Measurements from ENCODE around the gene NPHP1.

The NPHP1 gene

DNA sequence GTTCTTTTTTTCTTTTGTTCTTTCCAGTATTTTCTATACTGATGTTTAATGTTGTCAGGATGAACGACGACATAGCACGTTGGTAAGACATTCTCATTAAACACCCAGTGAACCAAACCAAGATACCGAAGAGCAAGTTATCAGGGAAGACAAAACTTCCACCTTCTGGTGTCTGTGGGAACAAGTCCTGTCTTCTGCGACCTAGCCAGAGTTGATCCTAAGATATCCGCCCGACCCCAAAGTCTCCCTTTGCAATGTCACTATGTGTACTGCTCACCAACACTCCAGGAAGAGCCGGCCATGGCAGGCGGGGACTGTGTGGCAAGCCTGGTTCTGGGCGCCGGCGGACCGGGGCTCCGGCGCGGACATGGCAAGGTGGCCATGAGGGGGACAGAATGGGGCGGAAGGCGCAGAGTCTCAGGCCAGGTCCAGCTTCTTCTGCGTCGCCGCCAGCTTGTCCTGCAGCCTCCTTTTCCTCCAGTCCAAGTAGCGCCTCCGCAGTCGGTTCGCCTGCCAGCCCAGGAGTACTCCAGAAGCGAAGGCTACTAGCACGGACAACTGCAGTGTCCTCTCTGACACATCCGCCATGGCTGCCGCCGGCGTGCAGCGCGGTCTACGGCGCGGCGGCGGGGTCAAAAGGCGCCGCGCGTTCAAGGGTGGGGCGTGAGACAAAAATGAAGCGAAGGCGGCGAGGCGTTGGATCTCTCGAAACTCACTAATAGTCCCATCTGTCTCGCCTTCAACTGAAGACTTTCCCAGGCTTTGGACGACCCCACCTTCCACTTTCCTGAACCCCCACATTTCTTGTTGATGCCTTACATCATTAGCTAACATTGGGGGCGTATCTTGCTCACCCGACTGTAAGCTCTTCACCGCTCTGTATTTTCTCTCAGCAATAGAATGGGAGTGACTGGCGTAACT, 7.4 kb upstream of the NPHP1 start, which contains the start of gene MTLN:
Gene MTLN, minus strand, starts transcription at position 610 of the 921 bp plus-strand sequence. Its CDS starts 22 bp downstream, at position 588.
- Histone ChIP-seq H3K4me2 (ENCODE audit: low read length) (peak within 1 kb of the TSS; percentile 98), H3K9ac (ENCODE audit: low read length) (peak within 1 kb of the TSS; percentile 95), H2AK5ac (ENCODE audit: low read length) (no peak within 1 kb of the TSS), H3K27me3 (ENCODE audit: insufficient read depth, low read length) (no peaks in the 10 kb centered on the region), H3K14ac (ENCODE audit: low read length) (peak within 1 kb of the TSS; percentile 81), H3K4me1 (ENCODE audit: control insufficient read depth in 1 of 2, insufficient read depth in 2 of 2, low read length in 2 of 2) (peaks cover 0 to 2% of the 10 kb centered on the region in 2 experiments), H3K36me3 (ENCODE audit: control insufficient read depth in 1 of 2, insufficient read depth in 2 of 2, low read length in 2 of 2) (peaks cover 3 to 12% of the 10 kb centered on the region in 2 experiments), H3K4ac (ENCODE audit: low read depth, low read length) (peak within 1 kb of the TSS; percentile 31), H2BK120ac (ENCODE audit: insufficient read depth, low read length, poor library complexity) (peak within 1 kb of the TSS; percentile 62), H3K79me1 (ENCODE audit: low read length) (peaks cover 4% of the 10 kb centered on the region), H4K8ac (ENCODE audit: low read depth, low read length) (peak within 1 kb of the TSS; percentile 93), H2AFZ (ENCODE audit: insufficient read depth, low read length, poor library complexity) (peak within 1 kb of the TSS; percentile 34), H3K27ac (ENCODE audit: low read depth, low read length) (no peak within 1 kb of the TSS), H2BK12ac (ENCODE audit: low read length) (no peak within 1 kb of the TSS), H3K23ac (ENCODE audit: low read length) (no peak within 1 kb of the TSS), H3K9me3 (ENCODE audit: insufficient read depth, low read depth, low read length) (no peaks in the 10 kb centered on the region), H3K79me2 (ENCODE audit: control insufficient read depth, insufficient read depth, low read length, poor library complexity) (peaks cover 3% of the 10 kb centered on the region), H2BK5ac (ENCODE audit: low read depth, low read length, poor library complexity) (no peak within 1 kb of the TSS), H4K91ac (ENCODE audit: low read depth, low read length) (peak within 1 kb of the TSS; percentile 36), H3K4me3 (ENCODE audit: low read depth, low read length) (peak within 1 kb of the TSS; percentile 95), H3K18ac (ENCODE audit: low read length) (peak within 1 kb of the TSS; percentile 50), H4K12ac (ENCODE audit: low read depth, low read length) (peak within 1 kb of the TSS; percentile 86)
- no CpG with 5 or more reads among the region's 54 CpGs for WGBS (ENCODE audit: extremely low coverage, insufficient coverage, insufficient read length)
- DNase-seq, result peak; percentile 61 to 83

DNA sequence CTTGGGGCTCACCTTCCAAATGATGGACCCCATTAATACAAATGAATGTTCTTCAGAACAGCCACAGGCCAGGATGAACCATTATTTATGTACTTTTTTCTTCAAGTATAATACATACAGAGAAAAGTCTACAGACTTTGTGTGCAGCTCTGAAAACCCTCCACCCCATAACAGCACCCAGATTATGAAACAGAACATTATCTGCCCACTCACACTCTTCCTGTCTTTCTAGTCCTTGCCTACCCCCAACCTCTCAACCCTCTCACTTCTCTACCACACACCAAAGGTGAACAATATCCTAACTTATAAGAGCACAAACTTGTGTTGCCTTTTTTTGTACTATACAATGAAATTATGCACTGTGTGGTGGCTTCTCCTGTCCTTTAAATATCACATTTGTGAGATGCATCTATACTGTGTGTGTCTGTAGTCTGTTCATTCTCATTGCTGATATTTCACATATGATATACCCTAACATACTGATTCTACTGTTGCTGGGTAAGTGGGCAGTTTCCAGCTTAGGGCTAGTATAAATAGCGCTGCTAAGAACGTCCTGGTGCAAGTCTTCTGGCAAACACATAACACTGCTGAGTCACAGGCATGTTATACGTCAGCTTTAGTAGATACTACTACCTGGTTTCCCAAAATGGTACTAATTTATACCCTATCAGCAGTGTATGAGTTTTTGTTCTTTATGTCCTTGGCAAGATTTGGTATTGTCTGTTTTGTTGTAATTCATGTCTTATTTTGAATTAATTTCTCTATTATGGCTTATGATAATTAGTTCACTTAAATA, 1.0 kb upstream of the NPHP1 start:
- Histone ChIP-seq H3K9me3 (ENCODE audit: insufficient read depth, low read depth, low read length) (no peaks in the 10 kb centered on the region), H3K9ac (ENCODE audit: low read length) (no peak overlapping the region), H2BK5ac (ENCODE audit: low read depth, low read length, poor library complexity) (no peak overlapping the region), H2BK120ac (ENCODE audit: insufficient read depth, low read length, poor library complexity) (no peak overlapping the region), H3K4ac (ENCODE audit: low read depth, low read length) (no peak overlapping the region), H4K91ac (ENCODE audit: low read depth, low read length) (no peak overlapping the region), H3K4me2 (ENCODE audit: low read length) (no peak overlapping the region), H2AFZ (ENCODE audit: insufficient read depth, low read length, poor library complexity) (no peak overlapping the region), H4K8ac (ENCODE audit: low read depth, low read length) (no peak overlapping the region), H3K4me1 (ENCODE audit: control insufficient read depth in 1 of 2, insufficient read depth in 2 of 2, low read length in 2 of 2) (peaks cover 3% of the 10 kb centered on the region in 2 experiments), H3K79me1 (ENCODE audit: low read length) (peaks cover 5% of the 10 kb centered on the region), H3K27me3 (ENCODE audit: insufficient read depth, low read length) (no peaks in the 10 kb centered on the region), H4K12ac (ENCODE audit: low read depth, low read length) (no peak overlapping the region), H3K23ac (ENCODE audit: low read length) (no peak overlapping the region), H3K4me3 (ENCODE audit: low read depth, low read length) (no peak overlapping the region), H3K27ac (ENCODE audit: low read depth, low read length) (no peak overlapping the region), H3K79me2 (ENCODE audit: control insufficient read depth, insufficient read depth, low read length, poor library complexity) (no peaks in the 10 kb centered on the region), H2BK12ac (ENCODE audit: low read length) (no peak overlapping the region), H3K14ac (ENCODE audit: low read length) (no peak overlapping the region), H3K36me3 (ENCODE audit: control insufficient read depth in 1 of 2, insufficient read depth in 2 of 2, low read length in 2 of 2) (peaks cover 1 to 10% of the 10 kb centered on the region in 2 experiments), H3K18ac (ENCODE audit: low read length) (no peak overlapping the region), H2AK5ac (ENCODE audit: low read length) (no peak overlapping the region)
- no CpG with 5 or more reads among the region's 3 CpGs for WGBS (ENCODE audit: extremely low coverage, insufficient coverage, insufficient read length)
- DNase-seq, result peak in 1 of 2 donors; percentile 6

DNA sequence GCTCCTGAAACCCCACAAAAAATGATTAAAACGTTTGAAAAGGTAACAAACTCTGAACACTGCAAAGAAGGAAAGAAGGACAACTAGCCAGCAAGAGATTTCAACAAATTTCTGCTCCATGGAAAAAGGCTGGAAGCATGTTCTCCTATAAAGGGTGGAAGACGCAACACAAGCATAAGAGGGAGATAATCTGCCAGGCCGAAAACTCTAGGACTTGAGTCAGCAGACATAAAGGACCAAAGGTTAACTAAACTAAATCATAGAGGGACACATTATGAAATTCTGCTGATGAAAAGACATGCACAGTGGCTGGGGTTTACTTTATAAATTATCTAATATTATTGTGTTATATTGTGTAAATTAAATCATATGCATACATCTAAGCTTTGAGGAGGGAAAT, 6.8 kb downstream of the NPHP1 start:
- no peak for DNase-seq
- no peak overlapping the region for H3K4me2 ChIP-seq (ENCODE audit: low read length)
- no peak overlapping the region for H3K23ac ChIP-seq (ENCODE audit: low read length)
- no peak overlapping the region for H3K18ac ChIP-seq (ENCODE audit: low read length)
- no peak overlapping the region for H3K27ac ChIP-seq (ENCODE audit: low read depth, low read length)
- no peaks in the 10 kb centered on the region for H3K9me3 ChIP-seq (ENCODE audit: insufficient read depth, low read depth, low read length)
- no peaks in the 10 kb centered on the region for H3K79me2 ChIP-seq (ENCODE audit: control insufficient read depth, insufficient read depth, low read length, poor library complexity)
- no peak overlapping the region for H2AK5ac ChIP-seq (ENCODE audit: low read length)
- H2BK5ac ChIP-seq (ENCODE audit: low read depth, low read length, poor library complexity), result no peak overlapping the region
- H3K14ac ChIP-seq (ENCODE audit: low read length), result no peak overlapping the region
- H2AFZ ChIP-seq (ENCODE audit: insufficient read depth, low read length, poor library complexity), result no peak overlapping the region
- no peak overlapping the region for H4K91ac ChIP-seq (ENCODE audit: low read depth, low read length)
- no peak overlapping the region for H3K4me3 ChIP-seq (ENCODE audit: low read depth, low read length)
- H4K12ac ChIP-seq (ENCODE audit: low read depth, low read length), result no peak overlapping the region
- no peak overlapping the region for H3K9ac ChIP-seq (ENCODE audit: low read length)
- no peak overlapping the region for H2BK120ac ChIP-seq (ENCODE audit: insufficient read depth, low read length, poor library complexity)
- WGBS (ENCODE audit: extremely low coverage, insufficient coverage, insufficient read length), result no CpG with 5 or more reads among the region's 3 CpGs
- H2BK12ac ChIP-seq (ENCODE audit: low read length), result no peak overlapping the region
- no peak overlapping the region for H3K4ac ChIP-seq (ENCODE audit: low read depth, low read length)
- no peaks in the 10 kb centered on the region for H3K27me3 ChIP-seq (ENCODE audit: insufficient read depth, low read length)
- no peaks in the 10 kb centered on the region for H3K36me3 ChIP-seq (ENCODE audit: control insufficient read depth in 1 of 2, insufficient read depth in 2 of 2, low read length in 2 of 2)
- no peaks in the 10 kb centered on the region for H3K79me1 ChIP-seq (ENCODE audit: low read length)
- no peak overlapping the region for H4K8ac ChIP-seq (ENCODE audit: low read depth, low read length)
- H3K4me1 ChIP-seq (ENCODE audit: control insufficient read depth in 1 of 2, insufficient read depth in 2 of 2, low read length in 2 of 2), result no peaks in the 10 kb centered on the region

DNA sequence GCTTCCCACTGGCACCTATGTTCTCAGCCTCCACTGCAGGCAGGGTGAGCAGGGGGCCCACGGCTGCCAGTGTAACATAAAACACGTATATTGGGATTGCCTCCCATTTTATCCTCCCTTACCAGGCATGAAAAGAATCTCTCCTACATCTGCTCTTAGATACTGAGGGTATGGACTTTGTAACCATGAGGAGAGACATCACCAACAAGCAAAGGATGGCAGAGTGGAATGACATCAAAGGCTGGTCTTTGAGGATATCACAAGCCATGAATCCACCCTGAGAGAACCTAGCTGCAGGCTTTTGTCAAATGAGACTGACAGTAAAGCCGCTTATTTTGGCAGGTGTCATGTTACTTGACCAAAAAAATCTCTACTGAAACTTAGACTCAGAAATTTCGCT, 7.4 kb downstream of the NPHP1 start:
- Histone ChIP-seq H3K4me2 (ENCODE audit: low read length) (no peak overlapping the region), H3K4me3 (ENCODE audit: low read depth, low read length) (no peak overlapping the region), H3K27ac (ENCODE audit: low read depth, low read length) (no peak overlapping the region), H3K79me2 (ENCODE audit: control insufficient read depth, insufficient read depth, low read length, poor library complexity) (no peaks in the 10 kb centered on the region), H3K27me3 (ENCODE audit: insufficient read depth, low read length) (no peaks in the 10 kb centered on the region), H2BK5ac (ENCODE audit: low read depth, low read length, poor library complexity) (no peak overlapping the region), H3K18ac (ENCODE audit: low read length) (no peak overlapping the region), H4K12ac (ENCODE audit: low read depth, low read length) (no peak overlapping the region), H3K79me1 (ENCODE audit: low read length) (no peaks in the 10 kb centered on the region), H4K8ac (ENCODE audit: low read depth, low read length) (no peak overlapping the region), H3K23ac (ENCODE audit: low read length) (no peak overlapping the region), H4K91ac (ENCODE audit: low read depth, low read length) (no peak overlapping the region), H2AFZ (ENCODE audit: insufficient read depth, low read length, poor library complexity) (no peak overlapping the region), H3K4ac (ENCODE audit: low read depth, low read length) (no peak overlapping the region), H3K9ac (ENCODE audit: low read length) (no peak overlapping the region), H2AK5ac (ENCODE audit: low read length) (no peak overlapping the region), H2BK120ac (ENCODE audit: insufficient read depth, low read length, poor library complexity) (no peak overlapping the region), H2BK12ac (ENCODE audit: low read length) (no peak overlapping the region), H3K14ac (ENCODE audit: low read length) (no peak overlapping the region), H3K4me1 (ENCODE audit: control insufficient read depth in 1 of 2, insufficient read depth in 2 of 2, low read length in 2 of 2) (no peaks in the 10 kb centered on the region), H3K36me3 (ENCODE audit: control insufficient read depth in 1 of 2, insufficient read depth in 2 of 2, low read length in 2 of 2) (no peaks in the 10 kb centered on the region), H3K9me3 (ENCODE audit: insufficient read depth, low read depth, low read length) (no peaks in the 10 kb centered on the region)
- no CpG with 5 or more reads among the region's 4 CpGs for WGBS (ENCODE audit: extremely low coverage, insufficient coverage, insufficient read length)
- DNase-seq, result no peak
